Stomach (tissue), 4 donors: ENCODE data around the gene IRF6.

ENCODE experiments used
- EP300 ChIP-seq: sonication (generic); formaldehyde crosslinking; IDR thresholded peaks from one replicate; pipeline ENCODE4 v1.6.1; 2017; ENCODE audit warnings: antibody characterized with exemption
- TF ChIP-seq, protein P1 (sequence below), 7 experiments: fragments of 450-650 bp in 4 of 7; fragments of 200-600 bp in 3 of 7; sonication (generic) in 3 of 7; IDR thresholded peaks; one replicate each; pipeline ENCODE4 v1.5.1; 2016 to 2019; ENCODE audit warnings: antibody characterized with exemption in 7 of 7, control low read depth in 2 of 7, mild to moderate bottlenecking in 1 of 7

- TF ChIP-seq EP300, result no peak
- TF ChIP-seq, protein P1, sequence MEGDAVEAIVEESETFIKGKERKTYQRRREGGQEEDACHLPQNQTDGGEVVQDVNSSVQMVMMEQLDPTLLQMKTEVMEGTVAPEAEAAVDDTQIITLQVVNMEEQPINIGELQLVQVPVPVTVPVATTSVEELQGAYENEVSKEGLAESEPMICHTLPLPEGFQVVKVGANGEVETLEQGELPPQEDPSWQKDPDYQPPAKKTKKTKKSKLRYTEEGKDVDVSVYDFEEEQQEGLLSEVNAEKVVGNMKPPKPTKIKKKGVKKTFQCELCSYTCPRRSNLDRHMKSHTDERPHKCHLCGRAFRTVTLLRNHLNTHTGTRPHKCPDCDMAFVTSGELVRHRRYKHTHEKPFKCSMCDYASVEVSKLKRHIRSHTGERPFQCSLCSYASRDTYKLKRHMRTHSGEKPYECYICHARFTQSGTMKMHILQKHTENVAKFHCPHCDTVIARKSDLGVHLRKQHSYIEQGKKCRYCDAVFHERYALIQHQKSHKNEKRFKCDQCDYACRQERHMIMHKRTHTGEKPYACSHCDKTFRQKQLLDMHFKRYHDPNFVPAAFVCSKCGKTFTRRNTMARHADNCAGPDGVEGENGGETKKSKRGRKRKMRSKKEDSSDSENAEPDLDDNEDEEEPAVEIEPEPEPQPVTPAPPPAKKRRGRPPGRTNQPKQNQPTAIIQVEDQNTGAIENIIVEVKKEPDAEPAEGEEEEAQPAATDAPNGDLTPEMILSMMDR (IDR thresholded peaks at IDR 0.05), result no peak
Measured at GRCh38 chr1:209825591-209826434, 19.9 kb upstream of the IRF6 start.
